PFSK-1 (cell line): Measurements from ENCODE around the gene AP3B1.

Experiments used
- POLR2AphosphoS5 ChIP-seq: IDR thresholded peaks from 2 replicates; pipeline ENCODE4 v1.6.1; 2012; ENCODE audit warnings: low read depth, mild to moderate bottlenecking, control low read depth, low read length, moderate library complexity
- SIN3A ChIP-seq: IDR thresholded peaks from 2 replicates; pipeline ENCODE4 v1.6.1; 2012; ENCODE audit warnings: mild to moderate bottlenecking, low read length, moderate library complexity, borderline replicate concordance; ENCODE audit not compliant: insufficient read depth
- TAF1 ChIP-seq: IDR thresholded peaks from 2 replicates; pipeline ENCODE4 v1.6.1; 2012; ENCODE audit warnings: low read length, control low read depth, borderline replicate concordance; ENCODE audit not compliant: insufficient read depth
- TF ChIP-seq, protein P1 (sequence below), 2 experiments: IDR thresholded peaks; 2 replicates each; pipeline versions ENCODE4 v1.6.1 to v1.8.0; 2011 to 2012; ENCODE audit warnings: low read depth in 2 of 2, low read length in 2 of 2, control low read depth in 1 of 2, inconsistent platforms in 1 of 2, mild to moderate bottlenecking in 1 of 2, moderate library complexity in 1 of 2; ENCODE audit not compliant: insufficient read depth in 1 of 2

DNA sequence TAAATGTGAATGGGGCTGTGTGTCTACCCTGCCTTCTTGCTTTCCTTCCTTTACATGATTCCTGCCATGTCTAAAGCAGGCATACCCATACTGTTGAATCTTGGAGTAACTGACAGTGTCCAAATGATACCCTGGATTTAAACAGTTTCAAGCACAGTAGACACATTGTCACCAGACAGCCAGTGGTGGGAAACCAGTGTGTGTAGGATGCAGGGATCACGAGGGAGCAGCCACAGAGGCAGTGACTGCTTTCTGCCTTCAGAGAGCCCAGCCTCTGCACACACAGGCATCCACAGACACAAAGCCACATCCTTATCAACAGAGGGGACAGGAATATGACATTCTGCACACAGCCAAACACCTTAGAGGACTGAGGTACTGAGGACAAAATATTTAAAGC, 334.2 kb downstream of the AP3B1 start:
- TF ChIP-seq POLR2AphosphoS5: no peak
- TF ChIP-seq, protein P1, sequence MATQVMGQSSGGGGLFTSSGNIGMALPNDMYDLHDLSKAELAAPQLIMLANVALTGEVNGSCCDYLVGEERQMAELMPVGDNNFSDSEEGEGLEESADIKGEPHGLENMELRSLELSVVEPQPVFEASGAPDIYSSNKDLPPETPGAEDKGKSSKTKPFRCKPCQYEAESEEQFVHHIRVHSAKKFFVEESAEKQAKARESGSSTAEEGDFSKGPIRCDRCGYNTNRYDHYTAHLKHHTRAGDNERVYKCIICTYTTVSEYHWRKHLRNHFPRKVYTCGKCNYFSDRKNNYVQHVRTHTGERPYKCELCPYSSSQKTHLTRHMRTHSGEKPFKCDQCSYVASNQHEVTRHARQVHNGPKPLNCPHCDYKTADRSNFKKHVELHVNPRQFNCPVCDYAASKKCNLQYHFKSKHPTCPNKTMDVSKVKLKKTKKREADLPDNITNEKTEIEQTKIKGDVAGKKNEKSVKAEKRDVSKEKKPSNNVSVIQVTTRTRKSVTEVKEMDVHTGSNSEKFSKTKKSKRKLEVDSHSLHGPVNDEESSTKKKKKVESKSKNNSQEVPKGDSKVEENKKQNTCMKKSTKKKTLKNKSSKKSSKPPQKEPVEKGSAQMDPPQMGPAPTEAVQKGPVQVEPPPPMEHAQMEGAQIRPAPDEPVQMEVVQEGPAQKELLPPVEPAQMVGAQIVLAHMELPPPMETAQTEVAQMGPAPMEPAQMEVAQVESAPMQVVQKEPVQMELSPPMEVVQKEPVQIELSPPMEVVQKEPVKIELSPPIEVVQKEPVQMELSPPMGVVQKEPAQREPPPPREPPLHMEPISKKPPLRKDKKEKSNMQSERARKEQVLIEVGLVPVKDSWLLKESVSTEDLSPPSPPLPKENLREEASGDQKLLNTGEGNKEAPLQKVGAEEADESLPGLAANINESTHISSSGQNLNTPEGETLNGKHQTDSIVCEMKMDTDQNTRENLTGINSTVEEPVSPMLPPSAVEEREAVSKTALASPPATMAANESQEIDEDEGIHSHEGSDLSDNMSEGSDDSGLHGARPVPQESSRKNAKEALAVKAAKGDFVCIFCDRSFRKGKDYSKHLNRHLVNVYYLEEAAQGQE (IDR thresholded peaks at IDR 0.05; ENCODE audit: insufficient read depth in 1 of 2, low read depth in 2 of 2, low read length in 2 of 2): no peak
- TF ChIP-seq TAF1: no peak
- no peak for TF ChIP-seq SIN3A
